HEK293T (cell line): ENCODE results near the gene ABLIM2.
A peak's percentile ranks its signal among the peaks of the same experiment; 100 is the strongest.

ENCODE experiments used
- CTCF ChIA-PET: fragments of 350-600 bp; formaldehyde crosslinking; extraction: SDS; loops from one replicate; lab custom pipeline; 2021; ENCODE audit warnings: antibody characterized with exemption, inconsistent platforms; lab: Yijun Ruan, JAX
- POLR2A ChIA-PET: fragments of 350-600 bp; formaldehyde crosslinking; extraction: SDS; loops from one replicate; lab custom pipeline; 2020; ENCODE audit warnings: antibody characterized with exemption, inconsistent platforms; lab: Yijun Ruan, JAX
- DNase-seq: peaks from one replicate; pipeline ENCODE4 v3.0.0; 2012; ENCODE audit warnings: mixed read lengths; ENCODE audit errors: extremely low spot score
- ARNT ChIP-seq: fragments of 450-650 bp; IDR thresholded peaks from 2 replicates; pipeline ENCODE4 v1.6.1; 2017; ENCODE audit warnings: mild to moderate bottlenecking
- BHLHE40 ChIP-seq: fragments of 450-650 bp; IDR thresholded peaks from 2 replicates; pipeline ENCODE4 v1.6.1; 2016; ENCODE audit warnings: mild to moderate bottlenecking, moderate library complexity, borderline replicate concordance
- CTBP1 ChIP-seq: fragments of 450-650 bp; IDR thresholded peaks from 2 replicates; pipeline ENCODE4 v1.6.1; 2016; ENCODE audit warnings: borderline replicate concordance
- ELF4 ChIP-seq: fragments of 450-650 bp; IDR thresholded peaks from 2 replicates; pipeline ENCODE4 v1.6.1; 2017; ENCODE audit warnings: antibody characterized with exemption
- FOXA1 ChIP-seq: fragments of 450-650 bp; IDR thresholded peaks from 2 replicates; pipeline ENCODE4 v1.6.1; 2016; ENCODE audit warnings: mild to moderate bottlenecking
- FOXK2 ChIP-seq: fragments of 450-650 bp; IDR thresholded peaks from 2 replicates; pipeline ENCODE4 v1.6.1; 2016; ENCODE audit warnings: mild to moderate bottlenecking
- FOXM1 ChIP-seq: fragments of 450-650 bp; IDR thresholded peaks from 2 replicates; pipeline ENCODE4 v1.6.1; 2017; ENCODE audit warnings: mild to moderate bottlenecking, borderline replicate concordance
- HDGF ChIP-seq: fragments of 450-650 bp; IDR thresholded peaks from 2 replicates; pipeline ENCODE4 v1.6.1; 2017; ENCODE audit warnings: antibody characterized with exemption, borderline replicate concordance
- LEF1 ChIP-seq: fragments of 450-650 bp; IDR thresholded peaks from 2 replicates; pipeline ENCODE4 v1.6.1; 2017; ENCODE audit warnings: mild to moderate bottlenecking, borderline replicate concordance
- NFRKB ChIP-seq: fragments of 450-650 bp; IDR thresholded peaks from 2 replicates; pipeline ENCODE4 v1.6.1; 2016; ENCODE audit warnings: mild to moderate bottlenecking, moderate library complexity
- PKNOX1 ChIP-seq: fragments of 450-650 bp; IDR thresholded peaks from 2 replicates; pipeline ENCODE4 v1.6.1; 2016
- SP1 ChIP-seq: fragments of 450-650 bp; IDR thresholded peaks from 2 replicates; pipeline ENCODE4 v1.6.1; 2017
- SUZ12 ChIP-seq: fragments of 450-650 bp; IDR thresholded peaks from 2 replicates; pipeline ENCODE4 v1.6.1; 2016; ENCODE audit warnings: mild to moderate bottlenecking
- TARDBP ChIP-seq: fragments of 450-650 bp; IDR thresholded peaks from 2 replicates; pipeline ENCODE4 v1.6.1; 2016
- ZNF384 ChIP-seq: fragments of 450-650 bp; IDR thresholded peaks from 2 replicates; pipeline ENCODE4 v1.6.1; 2016

The ABLIM2 gene

GRCh38 chr4:7987148-7987989, 171.2 kb downstream of the ABLIM2 start:
- CTCF ChIA-PET: interaction anchor here (0.6 to 2.8 kb wide), 7 partner anchors 10 to 185 kb away, joined by 3 to 18 read pairs (median 3); no protein-coding TSS in a partner anchor
- DNase-seq: peak; percentile 80
- no peak for TF ChIP-seq FOXM1
- no peak for TF ChIP-seq NFRKB
- TF ChIP-seq SP1: no peak
- TF ChIP-seq FOXK2: no peak
- TF ChIP-seq ELF4: no peak
- no peak for TF ChIP-seq LEF1
- POLR2A ChIA-PET: no interaction called here

- ChIA-PET POLR2A (no interaction called here), CTCF (interaction anchor here (0.5 to 2.8 kb wide), 5 partner anchors 8 to 184 kb away, joined by 3 to 18 read pairs (median 5); no protein-coding TSS in a partner anchor)
- TF ChIP-seq PKNOX1 (no peak), CTBP1 (no peak), LEF1 (no peak), FOXM1 (no peak)
- no peak for DNase-seq
Observed at GRCh38 chr4:7985891-7986441, 172.6 kb downstream of the ABLIM2 start.

GRCh38 chr4:7985072-7985471, 173.5 kb downstream of the ABLIM2 start:
- ChIA-PET CTCF (interaction anchor here (1.0 kb wide), 1 partner anchor 223 kb away, joined by 3 read pairs; no protein-coding TSS in a partner anchor), POLR2A (no interaction called here)
- TF ChIP-seq LEF1 (no peak), ARNT (no peak), PKNOX1 (no peak), BHLHE40 (no peak), SP1 (no peak), FOXA1 (no peak), ELF4 (no peak), HDGF (no peak), CTBP1 (no peak), SUZ12 (no peak), FOXK2 (no peak), TARDBP (no peak)
- DNase-seq: no peak

GRCh38 chr4:7984286-7984925, 174.2 kb downstream of the ABLIM2 start:
- no peak for DNase-seq
- ChIA-PET POLR2A (no interaction called here), CTCF (interaction anchor here (0.8 to 1.0 kb wide), 2 partner anchors 180 to 223 kb away, joined by 3 read pairs; no protein-coding TSS in a partner anchor)
- no peak for TF ChIP-seq TARDBP
- no peak for TF ChIP-seq FOXK2
- TF ChIP-seq SP1: no peak
- TF ChIP-seq ELF4: no peak
- no peak for TF ChIP-seq ARNT
- TF ChIP-seq PKNOX1: no peak
- TF ChIP-seq SUZ12: no peak

GRCh38 chr4:7983296-7983695, 175.3 kb downstream of the ABLIM2 start:
- ChIA-PET CTCF (interaction anchor here (1.1 kb wide), 1 partner anchor 179 kb away, joined by 4 read pairs; no protein-coding TSS in a partner anchor), POLR2A (no interaction called here)
- DNase-seq: no peak
- TF ChIP-seq ELF4: no peak
- TF ChIP-seq LEF1: no peak
- TF ChIP-seq TARDBP: no peak
- no peak for TF ChIP-seq FOXM1
- no peak for TF ChIP-seq FOXA1
- TF ChIP-seq ZNF384: no peak
- no peak for TF ChIP-seq HDGF
- no peak for TF ChIP-seq FOXK2

- ChIA-PET POLR2A (no interaction called here), CTCF (interaction anchor here (0.7 to 1.1 kb wide), 2 partner anchors 39 to 178 kb away, joined by 3 to 4 read pairs; no protein-coding TSS in a partner anchor)
- TF ChIP-seq FOXK2: no peak
- TF ChIP-seq ELF4: no peak
- TF ChIP-seq ARNT: no peak
- no peak for DNase-seq
Observed at GRCh38 chr4:7981738-7982394, 176.7 kb downstream of the ABLIM2 start.
